CD4-positive, alpha-beta T cell treated with Interleukin-6 at 100 ng/mL for 8 hours (primary cell): ENCODE measurements around the gene LCE2D.

ENCODE experiments used
- DNase-seq: peaks from one replicate; pipeline ENCODE4 v3.0.0-alpha.2; 2020; ENCODE audit warnings: mixed read lengths, low spot score

LCE2D gene

DNA sequence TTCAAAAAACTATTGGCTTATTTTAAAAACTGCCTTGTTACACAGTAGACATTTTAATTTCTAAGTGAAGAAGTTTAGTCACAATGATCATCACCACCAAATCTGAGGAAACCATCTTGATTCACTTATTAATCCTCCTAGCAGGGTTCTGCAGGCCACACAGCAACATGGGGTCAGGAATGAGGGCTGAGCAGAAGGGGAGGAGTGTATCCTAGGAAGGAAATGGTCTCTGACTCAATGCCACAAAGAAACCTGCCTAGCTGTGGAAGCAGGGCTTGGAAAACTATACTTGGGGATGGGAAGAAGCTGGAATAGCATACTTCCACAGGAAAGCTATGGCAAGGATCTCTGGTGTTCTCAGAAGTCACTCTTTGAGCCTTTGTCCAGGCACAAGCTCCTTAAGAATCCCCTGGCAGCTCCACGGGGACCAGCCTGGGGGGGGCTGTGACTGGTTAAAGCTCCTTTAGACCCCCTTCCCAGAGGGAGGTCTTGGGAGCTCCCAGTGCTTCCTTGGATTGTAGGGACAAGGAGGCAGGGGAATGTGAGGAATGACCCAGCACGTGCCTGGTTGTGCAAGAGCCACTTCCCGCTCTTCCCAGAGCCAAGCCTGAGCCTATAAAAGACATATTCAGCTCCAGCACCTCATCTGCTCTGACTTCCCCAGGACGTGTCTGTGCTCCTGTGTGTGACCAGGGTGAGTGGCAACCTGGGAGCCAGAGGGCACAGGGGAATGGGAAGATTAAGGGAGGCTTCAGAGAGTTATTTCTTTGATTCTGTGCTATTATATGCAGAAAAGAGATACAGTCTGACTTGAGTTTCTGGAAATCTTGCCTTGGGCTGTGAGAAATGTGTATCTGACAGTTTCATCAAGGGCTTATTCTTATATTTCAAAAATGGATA lies 34.8 kb downstream of the LCE2D start, which contains the start of gene LCE2A:
Gene LCE2A (plus strand): TSS at position 645 of the 900 bp plus-strand sequence. CDS start 557 bp downstream, outside the sequence.
- no peak for DNase-seq

DNA sequence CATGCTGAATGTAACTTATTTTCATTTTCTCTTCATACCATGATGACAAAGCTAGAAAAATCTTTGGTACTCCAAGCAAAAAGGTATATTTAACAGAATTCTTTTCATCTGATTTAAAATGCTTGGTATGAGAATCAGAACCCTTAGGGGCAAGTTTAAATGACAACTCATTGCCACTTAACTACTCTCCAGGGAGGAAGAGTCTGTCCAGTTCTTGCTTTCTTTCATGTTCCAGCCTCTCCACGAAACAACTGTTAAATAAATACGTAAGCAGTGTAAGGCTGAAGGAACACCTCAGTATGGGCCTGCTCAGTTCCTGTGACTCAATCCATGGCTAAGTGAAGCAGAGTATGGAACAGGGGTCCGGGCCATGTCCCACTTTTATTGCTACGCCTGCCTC lies 36.6 kb downstream of the LCE2D start:
- no peak for DNase-seq

DNA sequence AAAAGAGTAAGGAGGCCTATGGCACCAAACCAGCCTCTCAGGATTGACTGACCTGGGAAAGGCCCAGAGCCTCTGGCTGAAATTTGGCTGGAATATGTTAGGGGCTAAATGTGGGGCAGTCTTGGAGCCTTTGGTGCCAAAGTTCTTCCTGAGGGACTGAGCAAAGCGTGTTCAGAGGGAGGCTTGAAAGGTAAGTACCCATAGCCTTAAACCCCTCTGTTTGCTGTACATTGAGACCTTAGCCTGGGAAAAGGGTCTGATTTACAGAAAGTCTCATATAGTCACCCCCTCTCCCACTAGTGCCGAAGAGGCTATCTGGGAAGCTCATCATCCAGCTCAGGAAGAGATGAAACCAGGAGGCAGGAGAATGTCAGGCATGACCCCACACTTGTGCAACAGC lies 44.7 kb downstream of the LCE2D start, which contains the start of gene LCE4A:
Gene LCE4A (plus strand): TSS at position 301 of the 400 bp plus-strand sequence. CDS start 916 bp downstream, outside the sequence.
- no peak for DNase-seq
